H1 (cell line): ENCODE measurements around the gene KCNH8. TPM values are rescaled to one million over a fixed set of nuclear protein-coding genes. Genes with fewer than 3 reads are reported as not detected.

Source experiments
- CTCF ChIA-PET: fragments of 300-600 bp; sonication (Branson Sonifier 250); formaldehyde crosslinking; loops from one replicate; lab custom pipeline; 2021; ENCODE audit not compliant: partially characterized antibody; lab: Charles Lee
- POLR2A ChIA-PET: fragments of 300-600 bp; sonication (Branson Sonifier 250); formaldehyde crosslinking; loops from one replicate; lab custom pipeline; 2021; ENCODE audit warnings: inconsistent platforms; ENCODE audit not compliant: partially characterized antibody; lab: Charles Lee
- DNase-seq, 2 experiments: peaks; one replicate each; pipeline versions ENCODE4 v3.0.0 to v3.0.0-alpha.2; 2010 to 2022; ENCODE audit warnings: low spot score in 2 of 2, low read depth in 1 of 2, mixed read lengths in 1 of 2
- FAIRE-seq: peaks from 2 replicates; lab custom pipeline; 2011; peaks lifted over from hg19 to GRCh38; lab: Jason Lieb, UNC
- H2AFZ ChIP-seq: 2 replicates; pipeline ENCODE4 v1.8.1; 2012; ENCODE audit warnings: low read length, inconsistent platforms
- H2AK5ac ChIP-seq: 2 replicates; pipeline ENCODE4 v1.6.1; 2013; ENCODE audit warnings: low read depth, low read length
- H2BK120ac ChIP-seq: replicated peaks from 2 replicates; pipeline ENCODE3; 2013; ENCODE audit warnings: low read depth, low read length, inconsistent platforms
- H2BK12ac ChIP-seq: 2 replicates; pipeline ENCODE4 v1.6.1; 2013; ENCODE audit warnings: low read depth, low read length
- H2BK15ac ChIP-seq: 2 replicates; pipeline ENCODE4 v1.6.1; 2013; ENCODE audit warnings: low read length
- H2BK20ac ChIP-seq: 2 replicates; pipeline ENCODE4 v1.6.1; 2013; ENCODE audit warnings: low read length
- H2BK5ac ChIP-seq: 2 replicates; pipeline ENCODE4 v1.6.1; 2013; ENCODE audit warnings: low read depth, low read length
- H3K14ac ChIP-seq: 2 replicates; pipeline ENCODE4 v1.6.1; 2013; ENCODE audit warnings: inconsistent platforms; ENCODE audit not compliant: insufficient read length
- H3K18ac ChIP-seq: 2 replicates; pipeline ENCODE4 v1.6.1; 2013; ENCODE audit warnings: low read length; ENCODE audit errors: extremely low read depth
- H3K23ac ChIP-seq: 2 replicates; pipeline ENCODE4 v1.6.1; 2013; ENCODE audit warnings: inconsistent platforms; ENCODE audit not compliant: insufficient read length
- H3K23me2 ChIP-seq: 2 replicates; pipeline ENCODE4 v1.6.1; 2013; ENCODE audit warnings: low read depth, low read length
- H3K27ac ChIP-seq: 2 replicates; pipeline ENCODE4 v1.6.1; 2011; ENCODE audit warnings: low read depth, low read length, inconsistent platforms
- H3K27me3 ChIP-seq, 4 experiments: replicated peaks in 1 of 4; 1 replicate in 1 of 4; 2 replicates in 3 of 4; pipeline versions ENCODE4 v1.6.1 to v1.8.1; 2011 to 2013; ENCODE audit warnings: low read length in 3 of 4, mild to moderate bottlenecking in 3 of 4, inconsistent platforms in 2 of 4, mixed read lengths in 2 of 4, moderate library complexity in 1 of 4; ENCODE audit not compliant: control insufficient read depth in 3 of 4, insufficient read depth in 3 of 4; ENCODE audit errors: extremely low read depth in 1 of 4
- H3K36me3 ChIP-seq, 4 experiments: 2 replicates each; pipeline versions ENCODE4 v1.6.1 to v1.8.1; 2011 to 2013; ENCODE audit warnings: mild to moderate bottlenecking in 4 of 4, low read length in 3 of 4, moderate library complexity in 2 of 4, control low read depth in 1 of 4, inconsistent platforms in 1 of 4; ENCODE audit not compliant: insufficient read depth in 4 of 4, control insufficient read depth in 2 of 4
- H3K4ac ChIP-seq: replicated peaks from 2 replicates; pipeline ENCODE3; 2013; ENCODE audit warnings: low read length, low read depth, mixed read lengths, inconsistent platforms; ENCODE audit not compliant: insufficient read length
- H3K4me1 ChIP-seq, 4 experiments: replicated peaks in 1 of 4; 1 replicate in 1 of 4; 2 replicates in 3 of 4; pipeline versions ENCODE4 v1.6.1 to v1.8.1; 2011 to 2013; ENCODE audit warnings: low read length in 3 of 4, inconsistent platforms in 2 of 4, mixed read lengths in 1 of 4; ENCODE audit not compliant: insufficient read depth in 4 of 4, control insufficient read depth in 3 of 4
- H3K4me2 ChIP-seq, 2 experiments: 2 replicates each; pipeline versions ENCODE4 v1.6.1 to v1.8.1; 2011 to 2013; ENCODE audit warnings: low read depth in 2 of 2, low read length in 2 of 2, control low read depth in 1 of 2, inconsistent platforms in 1 of 2, mild to moderate bottlenecking in 1 of 2; ENCODE audit not compliant: insufficient read depth in 1 of 2
- H3K4me3 ChIP-seq, 4 experiments: fragments of 200-600, 300-600 bp in 1 of 4; sonication (generic), shearing (Covaris generic), sonication (Bioruptor Twin) in 1 of 4; 2 replicates each; pipeline versions ENCODE4 v1.5.1 to v1.8.1; 2011 to 2016; ENCODE audit warnings: low read length in 4 of 4, low read depth in 3 of 4, control low read depth in 2 of 4, inconsistent platforms in 2 of 4, mild to moderate bottlenecking in 2 of 4, mixed read lengths in 1 of 4, moderate library complexity in 1 of 4; ENCODE audit not compliant: insufficient read depth in 2 of 4; ENCODE audit errors: extremely low read depth in 1 of 4
- H3K56ac ChIP-seq: replicated peaks from 2 replicates; pipeline ENCODE3; 2013; ENCODE audit warnings: low read depth, mild to moderate bottlenecking, mixed read lengths, low read length, inconsistent platforms; ENCODE audit not compliant: insufficient read length
- H3K79me1 ChIP-seq: 2 replicates; pipeline ENCODE4 v1.6.1; 2013; ENCODE audit warnings: low read depth, low read length, control low read depth
- H3K79me2 ChIP-seq, 2 experiments: 2 replicates each; pipeline versions ENCODE4 v1.6.1 to v1.8.1; 2012 to 2013; ENCODE audit warnings: low read length in 2 of 2, mild to moderate bottlenecking in 2 of 2, inconsistent platforms in 1 of 2; ENCODE audit not compliant: insufficient read depth in 2 of 2, control insufficient read depth in 1 of 2
- H3K9ac ChIP-seq, 4 experiments: replicated peaks in 1 of 4; 1 replicate in 1 of 4; 2 replicates in 3 of 4; pipeline versions ENCODE4 v1.6.1 to v1.8.1; 2011 to 2013; ENCODE audit warnings: low read depth in 3 of 4, low read length in 3 of 4, control low read depth in 2 of 4, mild to moderate bottlenecking in 2 of 4, moderate library complexity in 2 of 4, inconsistent platforms in 1 of 4; ENCODE audit errors: extremely low read depth in 1 of 4
- H3K9me3 ChIP-seq, 2 experiments: 2 replicates each; pipeline versions ENCODE4 v1.6.1 to v1.8.1; 2012 to 2013; ENCODE audit warnings: mild to moderate bottlenecking in 2 of 2, moderate library complexity in 2 of 2, control low read depth in 1 of 2, inconsistent platforms in 1 of 2, low read depth in 1 of 2, low read length in 1 of 2, mixed read lengths in 1 of 2; ENCODE audit not compliant: insufficient read depth in 2 of 2
- H4K20me1 ChIP-seq, 2 experiments: replicated peaks in 1 of 2; 2 replicates each; pipeline versions ENCODE3 to v1.8.1; 2011 to 2013; ENCODE audit warnings: inconsistent platforms in 2 of 2, low read length in 2 of 2, mild to moderate bottlenecking in 1 of 2; ENCODE audit not compliant: insufficient read depth in 2 of 2, control insufficient read depth in 1 of 2
- H4K5ac ChIP-seq: 2 replicates; pipeline ENCODE4 v1.6.1; 2013; ENCODE audit warnings: low read length, low read depth, mixed read lengths, inconsistent platforms; ENCODE audit not compliant: insufficient read length
- H4K8ac ChIP-seq: 2 replicates; pipeline ENCODE4 v1.8.0; 2013; ENCODE audit warnings: mild to moderate bottlenecking, moderate library complexity, low read length, inconsistent platforms; ENCODE audit not compliant: insufficient read depth; ENCODE audit errors: extremely low read depth
- H4K91ac ChIP-seq: replicated peaks from 2 replicates; pipeline ENCODE3; 2013; ENCODE audit warnings: low read length, mixed read lengths, inconsistent platforms; ENCODE audit not compliant: insufficient read length
- CTBP2 ChIP-seq: IDR thresholded peaks from 2 replicates; pipeline ENCODE4 v1.7.0; 2011; ENCODE audit warnings: borderline replicate concordance, mild to moderate bottlenecking, moderate library complexity, mixed read lengths, low read length; ENCODE audit not compliant: insufficient read depth, insufficient read length
- CTCF ChIP-seq, 3 experiments: IDR thresholded peaks; 1 replicate in 2 of 3; 2 replicates in 1 of 3; pipeline versions ENCODE4 v1.5.1 to v1.6.1; 2011; ENCODE audit warnings: low read length in 3 of 3, mild to moderate bottlenecking in 3 of 3, inconsistent platforms in 2 of 3, low read depth in 1 of 3, moderate library complexity in 1 of 3; ENCODE audit not compliant: insufficient read depth in 1 of 3; ENCODE audit errors: control extremely low read depth in 1 of 3
- EZH2 ChIP-seq: fragments of 200-600 bp; sonication (generic); IDR thresholded peaks from 2 replicates; pipeline ENCODE4 v1.7.1; 2012; ENCODE audit warnings: low read depth, mild to moderate bottlenecking, moderate library complexity, low read length, inconsistent platforms; ENCODE audit not compliant: severe bottlenecking
- KDM1A ChIP-seq: fragments of 200-600, 300-600 bp; sonication (generic); IDR thresholded peaks from 2 replicates; pipeline ENCODE4 v1.7.1; 2016; ENCODE audit warnings: mild to moderate bottlenecking, low read length, borderline replicate concordance
- KDM5A ChIP-seq: fragments of 200-600 bp; IDR thresholded peaks from 2 replicates; pipeline ENCODE4 v1.7.1; 2012; ENCODE audit warnings: mild to moderate bottlenecking, low read length, inconsistent platforms, mixed read lengths
- RAD21 ChIP-seq, 2 experiments: IDR thresholded peaks in 1 of 2; conservative IDR thresholded peaks in 1 of 2; 2 replicates each; pipeline ENCODE4 v1.6.1; 2011; ENCODE audit warnings: low read depth in 2 of 2, low read length in 2 of 2, improper control_type of control experiment in 1 of 2, inconsistent platforms in 1 of 2, mild to moderate bottlenecking in 1 of 2, moderate library complexity in 1 of 2
- SIX5 ChIP-seq: IDR thresholded peaks from 2 replicates; pipeline ENCODE4 v1.6.1; 2011; ENCODE audit warnings: mild to moderate bottlenecking, low read depth, low read length
- USF2 ChIP-seq: IDR thresholded peaks from 2 replicates; pipeline ENCODE4 v1.6.1; 2011; ENCODE audit warnings: low read length, improper control_type of control experiment
- ZNF274 ChIP-seq: IDR thresholded peaks from 2 replicates; pipeline ENCODE4 v1.7.0; 2012; ENCODE audit warnings: low read length, borderline replicate concordance; ENCODE audit errors: extremely low read depth
- WGBS, 2 experiments: shearing (Covaris generic) in 1 of 2; methylation state at CpG; one replicate each; pipeline versions ENCODE4 v1.1.6 to v1.1.7; 2013 to 2015; ENCODE audit warnings: low lambda C conversion rate in 2 of 2, mixed read lengths in 2 of 2, inconsistent platforms in 1 of 2, low coverage in 1 of 2, missing lambda C conversion rate in 1 of 2; ENCODE audit not compliant: insufficient replicate concordance in 2 of 2, insufficient coverage in 1 of 2, insufficient read length in 1 of 2; ENCODE audit errors: extremely low coverage in 1 of 2, missing lambda C conversion rate in 1 of 2; 5-methylcytosine and 5-hydroxymethylcytosine counted together
- polyA plus RNA-seq, 7 experiments: library from polyadenylated mRNA; depleted of rRNA in 3 of 7; stranded (reverse) in 5 of 7; unstranded in 2 of 7; fragments of >200 nt in 5 of 7; fragments of 200-250 nt in 2 of 7; gene quantifications; 1 replicate in 5 of 7; 2 replicates in 1 of 7; 4 replicates in 1 of 7; pipeline versions ENCODE4 v1.2.1 to v1.2.3, GENCODE V29; 2011 to 2013; ENCODE audit warnings: missing spikeins in 2 of 7, mixed read lengths in 2 of 7
- total RNA-seq: library from RNA; stranded (reverse); fragmentation: NEBNext Ultra II Directional; extraction: Animal tissue kit (Norgen Biotek cat#: 25700); gene quantifications from 2 replicates; pipeline ENCODE4 v1.2.1, GENCODE V29; 2021

KCNH8 gene
- total and polyA plus RNA-seq, 2 of the 8 experiments (the other 6 are each of a cell fraction or from before 2014, with no cell fraction given), result 2.2 to 2.4 TPM

DNA sequence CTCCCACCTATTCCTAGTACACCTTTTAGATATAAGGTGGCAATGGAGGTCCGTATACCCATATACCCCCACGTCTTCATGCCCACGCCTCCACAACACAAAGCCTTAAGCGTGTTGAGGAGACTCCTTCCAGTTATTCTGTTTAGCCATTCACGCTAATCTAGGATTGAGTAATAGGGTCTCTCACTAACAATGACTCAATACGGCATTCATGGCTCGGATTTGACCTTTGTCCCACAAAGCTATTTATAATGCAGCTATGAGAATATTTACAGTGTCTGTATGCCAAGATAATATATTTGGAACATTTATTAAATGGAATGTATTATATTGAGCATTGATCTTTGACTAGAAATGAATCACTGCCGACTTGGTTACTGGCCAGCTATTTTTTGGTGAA, 215.8 kb downstream of the KCNH8 start:
- no peaks in the 10 kb centered on the region for H3K79me2 ChIP-seq
- H3K9ac ChIP-seq, result no peak overlapping the region
- H4K5ac ChIP-seq, result no peak overlapping the region
- no peak overlapping the region for H4K91ac ChIP-seq
- no peak overlapping the region for H2BK12ac ChIP-seq
- POLR2A ChIA-PET, result no interaction called here
- DNase-seq, result no peak
- H2AK5ac ChIP-seq, result no peak overlapping the region
- H2BK15ac ChIP-seq, result no peak overlapping the region
- no peak for TF ChIP-seq ZNF274
- TF ChIP-seq KDM1A, result no peak
- no peak for TF ChIP-seq CTCF (IDR thresholded peaks at IDR 0.05; ENCODE audit: control extremely low read depth in 1 of 3, insufficient read depth in 1 of 3, low read depth in 1 of 3, low read length in 3 of 3)
- TF ChIP-seq KDM5A, result no peak
- TF ChIP-seq RAD21 (IDR thresholded peaks at IDR 0.05 in 1 of 2, conservative IDR thresholded peaks at IDR 0.05 in 1 of 2; ENCODE audit: low read depth in 2 of 2, low read length in 2 of 2), result no peak
- no peak for TF ChIP-seq CTBP2
- no peak for TF ChIP-seq SIX5
- TF ChIP-seq EZH2, result no peak
- TF ChIP-seq USF2, result no peak
- H2BK120ac ChIP-seq, result no peak overlapping the region
- no peak for FAIRE-seq
- WGBS, 2 experiments, result 89% methylated on average over 8 of the region's 8 CpGs; no CpG with 5 or more reads in 1 of the 2 experiments
- no peak overlapping the region for H3K23ac ChIP-seq
- no peaks in the 10 kb centered on the region for H3K36me3 ChIP-seq
- H3K4me1 ChIP-seq, result no peaks in the 10 kb centered on the region
- no peak overlapping the region for H4K8ac ChIP-seq
- no peak overlapping the region for H3K4ac ChIP-seq
- no peaks in the 10 kb centered on the region for H3K9me3 ChIP-seq
- no peak overlapping the region for H3K56ac ChIP-seq
- H3K27me3 ChIP-seq, result no peaks in the 10 kb centered on the region
- H2AFZ ChIP-seq, result no peak overlapping the region
- H2BK20ac ChIP-seq, result no peak overlapping the region
- H3K27ac ChIP-seq, result no peak overlapping the region
- H2BK5ac ChIP-seq, result no peak overlapping the region
- no peaks in the 10 kb centered on the region for H4K20me1 ChIP-seq
- H3K79me1 ChIP-seq, result no peaks in the 10 kb centered on the region
- no peak overlapping the region for H3K14ac ChIP-seq
- no peak overlapping the region for H3K4me3 ChIP-seq
- no peak overlapping the region; the same call in 1 of the 2 replicates for H3K18ac ChIP-seq
- CTCF ChIA-PET, result no interaction called here
- H3K23me2 ChIP-seq, result no peaks in the 10 kb centered on the region
- no peak overlapping the region for H3K4me2 ChIP-seq
